HG03442 (cell line): ENCODE data around the gene RPLP2.

Source experiments
- ATAC-seq: cut with Tn5 transposase; IDR thresholded peaks from one replicate; pipeline ENCODE4 v1.9.1; 2021; ENCODE audit warnings: mild to moderate bottlenecking, moderate library complexity; ENCODE audit not compliant: unreplicated experiment

RPLP2 gene

DNA sequence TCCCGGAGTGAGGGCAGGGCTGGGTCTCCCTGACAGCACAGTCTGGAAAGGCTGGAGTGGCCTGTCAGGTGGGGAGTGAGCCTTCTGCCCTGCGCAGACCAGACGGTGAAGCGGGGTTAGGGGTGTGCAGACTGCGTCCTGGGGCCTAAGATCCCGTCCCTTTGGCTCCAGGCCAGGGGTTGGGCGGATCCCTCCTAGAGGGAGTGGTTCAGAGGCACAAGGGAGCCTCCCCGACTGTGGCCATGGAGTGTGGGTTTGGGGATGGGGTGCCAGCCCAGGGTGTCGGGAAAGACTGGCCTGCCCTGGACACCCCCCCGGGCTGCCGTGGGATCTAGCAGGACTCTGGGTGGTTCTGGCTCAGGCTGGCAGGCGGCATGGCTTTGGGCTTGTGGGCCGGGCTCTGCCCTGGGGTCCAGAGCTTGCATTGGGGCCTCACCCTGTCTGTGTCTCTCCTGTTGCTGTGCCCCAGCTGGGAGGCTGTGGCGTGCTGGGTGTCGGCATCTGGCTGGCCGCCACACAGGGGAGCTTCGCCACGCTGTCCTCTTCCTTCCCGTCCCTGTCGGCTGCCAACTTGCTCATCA is 52.4 kb downstream of the RPLP2 start:
- ATAC-seq = no peak
